ENCODE results near the gene CELSR2.

DNA sequence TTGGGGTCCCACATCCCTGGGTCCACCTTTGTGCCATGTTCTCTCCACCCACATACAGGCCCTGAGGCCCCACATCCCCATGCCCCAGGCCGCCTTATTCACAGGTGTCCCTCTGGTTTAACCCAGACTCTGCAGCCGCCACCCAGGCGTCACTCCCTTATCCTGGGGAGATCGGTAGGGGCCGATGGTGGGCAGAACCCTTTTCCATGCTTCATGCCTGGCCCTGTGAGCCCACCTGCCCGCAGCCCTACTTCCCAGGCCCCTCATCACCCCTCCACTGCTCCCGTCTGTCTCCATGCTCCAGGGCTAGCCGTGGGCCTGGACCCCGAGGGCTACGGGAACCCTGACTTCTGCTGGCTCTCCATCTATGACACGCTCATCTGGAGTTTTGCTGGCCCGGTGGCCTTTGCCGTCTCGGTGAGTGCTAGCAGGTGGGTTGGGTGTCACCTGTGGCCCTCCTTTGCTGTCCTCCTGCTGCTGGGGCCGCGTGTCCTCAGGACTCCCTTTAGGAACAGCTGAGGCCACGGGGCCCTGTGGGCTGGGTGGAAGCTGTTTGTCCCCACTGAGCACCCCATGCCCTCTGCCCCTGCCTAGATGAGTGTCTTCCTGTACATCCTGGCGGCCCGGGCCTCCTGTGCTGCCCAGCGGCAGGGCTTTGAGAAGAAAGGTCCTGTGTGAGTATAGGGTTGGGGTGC lies 21.4 kb downstream of the CELSR2 start:
- TF ChIP-seq EP300 (IDR thresholded peaks at IDR 0.05) (no peak), CTCF (IDR thresholded peaks at IDR 0.05) (no peak), POLR2A (IDR thresholded peaks at IDR 0.05) (no peak), POLR2AphosphoS5 (IDR thresholded peaks at IDR 0.05) (no peak)

Data from stomach (tissue), 4 donors.